Measurements from ENCODE around the gene FBXW4. TPM values are rescaled to one million over a fixed set of nuclear protein-coding genes. Genes with fewer than 3 reads are reported as not detected.

The FBXW4 gene
- total and polyA plus RNA-seq, 10 of the 15 experiments (the other 5 are each of a cell fraction or from before 2014, with no cell fraction given) = 5.7 to 42.0 (median 27.5) TPM

GRCh38 chr10:101726115-101726387 is 31.1 kb upstream of the FBXW4 start:
- no peak overlapping the region for H3K4me2 ChIP-seq (ENCODE audit: control insufficient read depth, insufficient read depth)
- ATAC-seq = no peak
- CTCF ChIA-PET = interaction anchor here (2.6 kb wide), 1 partner anchor 123 kb away, joined by 8 read pairs; no protein-coding TSS in a partner anchor
- RAD21 ChIA-PET (ENCODE audit: unreplicated experiment) = interaction anchor here (1.9 kb wide), 1 partner anchor 24 kb away, joined by 4 read pairs; no protein-coding TSS in a partner anchor
- H3K4me3 ChIP-seq = no peak overlapping the region
- POLR2A ChIA-PET = interaction anchor here (0.5 kb wide), 1 partner anchor 88 kb away, joined by 6 read pairs; no protein-coding TSS in a partner anchor
- SMC1A ChIA-PET (ENCODE audit: uncharacterized antibody, unreplicated experiment) = interaction anchor here (0.7 to 2.6 kb wide), 3 partner anchors 7 to 21 kb away, joined by 3 to 10 read pairs (median 4); no protein-coding TSS in a partner anchor
- no peak overlapping the region for H2AFZ ChIP-seq (ENCODE audit: control insufficient read depth, low read depth, low read length)
- H3K79me2 ChIP-seq (ENCODE audit: control insufficient read depth, insufficient read depth, low read length) = no peaks in the 10 kb centered on the region
- no peaks in the 10 kb centered on the region for H4K20me1 ChIP-seq (ENCODE audit: control insufficient read depth, insufficient read depth)
- H3K9me3 ChIP-seq (replicated peaks; ENCODE audit: control insufficient read depth, insufficient read depth, low read length) = no peaks in the 10 kb centered on the region
- H3K36me3 ChIP-seq (ENCODE audit: control insufficient read depth in 2 of 2, insufficient read depth in 2 of 2, low read length in 1 of 2) = no peaks in the 10 kb centered on the region
- DNase-seq (ENCODE audit: low read depth, low spot score) = no peak
- in situ Hi-C loops (cut with MboI) = no loop called here
- WGBS (ENCODE audit: insufficient coverage, insufficient replicate concordance, low lambda C conversion rate, missing lambda C conversion rate) = 14% methylated on average over 2 of the region's 2 CpGs
- H3K4me1 ChIP-seq (ENCODE audit: control insufficient read depth, insufficient read depth, low read length) = peaks cover 12% of the 10 kb centered on the region
- H3K27ac ChIP-seq (ENCODE audit: control insufficient read depth, insufficient read depth) = no peak overlapping the region
- BruUV-seq (replicated peaks) = no TSS peak
- H3K9ac ChIP-seq (ENCODE audit: control insufficient read depth, insufficient read depth, low read length) = no peak overlapping the region
- no peak for FAIRE-seq
- TF ChIP-seq TARDBP (IDR thresholded peaks at IDR 0.05; ENCODE audit: borderline replicate concordance) = no peak
- no peak for TF ChIP-seq PAX8 (IDR thresholded peaks at IDR 0.05)
- TF ChIP-seq STAT1 (conservative IDR thresholded peaks at IDR 0.05) = no peak
- no peak for TF ChIP-seq USF1 (IDR thresholded peaks at IDR 0.05; ENCODE audit: borderline replicate concordance, extremely low read length, insufficient read depth, low read depth, low read length)
- no peak for TF ChIP-seq ZNF622 (IDR thresholded peaks at IDR 0.05)
- TF ChIP-seq MYB (IDR thresholded peaks at IDR 0.05; ENCODE audit: borderline replicate concordance, low read depth, low read length) = no peak
- TF ChIP-seq SIN3A (IDR thresholded peaks at IDR 0.05; ENCODE audit: low read depth, low read length) = no peak
- no peaks in the 10 kb centered on the region for H3K27me3 ChIP-seq (replicated peaks in 1 of 2; ENCODE audit: control insufficient read depth in 2 of 2, insufficient read depth in 2 of 2, low read length in 1 of 2)
- intact Hi-C loops (cut with micrococcal nuclease; ENCODE audit: unreplicated experiment) = no loop called here

All from GM12878 (cell line).